Mesodermal cell (in vitro differentiated cells): ENCODE data around the gene FAM171A1.
A peak's percentile ranks its signal among the peaks of the same experiment; 100 is the strongest.

Experiments
- H3K27ac ChIP-seq: 2 replicates; pipeline ENCODE4 v1.7.0; 2013; ENCODE audit warnings: mild to moderate bottlenecking, low read depth, low read length, moderate library complexity; ENCODE audit not compliant: severe bottlenecking
- H3K36me3 ChIP-seq: 2 replicates; pipeline ENCODE4 v1.7.1; 2013; ENCODE audit warnings: mild to moderate bottlenecking, low read length, moderate library complexity; ENCODE audit not compliant: control insufficient read depth, insufficient read depth
- H3K4me1 ChIP-seq: one replicate; pipeline ENCODE4 v1.7.1; 2013; ENCODE audit warnings: mild to moderate bottlenecking, low read length; ENCODE audit not compliant: insufficient read depth, control insufficient read depth, poor library complexity, severe bottlenecking
- H3K4me3 ChIP-seq: 2 replicates; pipeline ENCODE4 v1.7.0; 2013; ENCODE audit warnings: low read length, control low read depth, mild to moderate bottlenecking; ENCODE audit not compliant: insufficient read depth, poor library complexity, severe bottlenecking; ENCODE audit errors: extremely low read depth
- H3K9me3 ChIP-seq: 2 replicates; pipeline ENCODE4 v1.7.1; 2013; ENCODE audit warnings: mild to moderate bottlenecking, low read length, moderate library complexity; ENCODE audit not compliant: control insufficient read depth
- WGBS, 2 experiments: methylation state at CpG; one replicate each; pipeline ENCODE4 v1.1.5; 2013; ENCODE audit warnings: missing lambda C conversion rate in 2 of 2; ENCODE audit not compliant: insufficient coverage in 2 of 2; 5-methylcytosine and 5-hydroxymethylcytosine counted together

Gene FAM171A1

GRCh38 chr10:15242261-15242840 is 128.7 kb downstream of the FAM171A1 start:
- WGBS, 2 experiments, result 96% methylated on average over 8 to 11 of the region's 12 CpGs
- H3K4me3 ChIP-seq, result no peak overlapping the region

GRCh38 chr10:15241306-15241705 is 129.8 kb downstream of the FAM171A1 start:
- Histone ChIP-seq H3K4me1 (peaks cover 5% of the 10 kb centered on the region), H3K27ac (no peak overlapping the region), H3K36me3 (peaks cover 27% of the 10 kb centered on the region), H3K9me3 (no peaks in the 10 kb centered on the region), H3K4me3 (no peak overlapping the region)
- WGBS, 2 experiments, result 100% methylated on average over 1 of the region's 4 CpGs

More at GRCh38 chr10:15242261-15242840, 128.7 kb downstream of the FAM171A1 start:
- peaks cover 36% of the 10 kb centered on the region for H3K36me3 ChIP-seq
- no peaks in the 10 kb centered on the region for H3K9me3 ChIP-seq
- peaks cover 5% of the 10 kb centered on the region for H3K4me1 ChIP-seq
- no peak overlapping the region for H3K27ac ChIP-seq

GRCh38 chr10:15238555-15239335 is 132.3 kb downstream of the FAM171A1 start:
- no peak overlapping the region for H3K27ac ChIP-seq
- WGBS, 2 experiments, result 93 to 95% methylated on average over 6 of the region's 12 CpGs
- no peak overlapping the region for H3K4me3 ChIP-seq

GRCh38 chr10:15237351-15237750 is 133.7 kb downstream of the FAM171A1 start:
- Histone ChIP-seq H3K4me1 (peaks cover 5% of the 10 kb centered on the region), H3K36me3 (peaks cover 9% of the 10 kb centered on the region), H3K9me3 (no peaks in the 10 kb centered on the region), H3K27ac (peak overlapping the region; percentile 83), H3K4me3 (no peak overlapping the region)
- WGBS, 2 experiments, result 87 to 91% methylated on average over 5 of the region's 5 CpGs

More at GRCh38 chr10:15238555-15239335, 132.3 kb downstream of the FAM171A1 start:
- Histone ChIP-seq H3K36me3 (peaks cover 21% of the 10 kb centered on the region), H3K4me1 (peaks cover 5% of the 10 kb centered on the region), H3K9me3 (no peaks in the 10 kb centered on the region)

GRCh38 chr10:15236340-15236739 is 134.7 kb downstream of the FAM171A1 start:
- Histone ChIP-seq H3K36me3 (peaks cover 8% of the 10 kb centered on the region), H3K4me1 (peaks cover 5% of the 10 kb centered on the region), H3K9me3 (no peaks in the 10 kb centered on the region), H3K4me3 (no peak overlapping the region), H3K27ac (no peak overlapping the region)
- WGBS, 2 experiments, result 94 to 95% methylated on average over 7 to 9 of the region's 9 CpGs

- WGBS, 2 experiments, result 79 to 91% methylated on average over 6 to 7 of the region's 8 CpGs
- H3K4me3 ChIP-seq, result no peak overlapping the region
- no peaks in the 10 kb centered on the region for H3K9me3 ChIP-seq
- no peak overlapping the region for H3K27ac ChIP-seq
- H3K36me3 ChIP-seq, result no peaks in the 10 kb centered on the region
- no peaks in the 10 kb centered on the region for H3K4me1 ChIP-seq
These were observed 138.8 kb downstream of the FAM171A1 start for GRCh38 chr10:15232279-15232678.

- Histone ChIP-seq H3K4me3 (no peak overlapping the region), H3K36me3 (peaks cover under 1% of the 10 kb centered on the region), H3K27ac (no peak overlapping the region), H3K4me1 (no peaks in the 10 kb centered on the region), H3K9me3 (no peaks in the 10 kb centered on the region)
- WGBS, 2 experiments, result 96 to 98% methylated on average over 11 of the region's 11 CpGs
These were observed 139.7 kb downstream of the FAM171A1 start for GRCh38 chr10:15231426-15231825.

- peaks cover 3% of the 10 kb centered on the region for H3K9me3 ChIP-seq
- H3K36me3 ChIP-seq, result peaks cover 11% of the 10 kb centered on the region
- no peaks in the 10 kb centered on the region for H3K4me1 ChIP-seq
- no peak overlapping the region for H3K4me3 ChIP-seq
- no peak overlapping the region for H3K27ac ChIP-seq
- 96 to 100% methylated on average over 2 of the region's 3 CpGs for WGBS, 2 experiments
These were observed 140.8 kb downstream of the FAM171A1 start for GRCh38 chr10:15230257-15230656.

GRCh38 chr10:15229268-15229667 is 141.8 kb downstream of the FAM171A1 start:
- Histone ChIP-seq H3K9me3 (peaks cover 8% of the 10 kb centered on the region), H3K27ac (no peak overlapping the region), H3K4me1 (no peaks in the 10 kb centered on the region), H3K4me3 (no peak overlapping the region), H3K36me3 (peaks cover 21% of the 10 kb centered on the region)
- 91 to 96% methylated on average over 3 of the region's 4 CpGs for WGBS, 2 experiments

GRCh38 chr10:15228426-15228825 is 142.7 kb downstream of the FAM171A1 start:
- Histone ChIP-seq H3K4me1 (peaks cover 2% of the 10 kb centered on the region), H3K9me3 (peaks cover 8% of the 10 kb centered on the region), H3K27ac (no peak overlapping the region), H3K36me3 (peaks cover 22% of the 10 kb centered on the region), H3K4me3 (no peak overlapping the region)
- WGBS, 2 experiments, result 89 to 98% methylated on average over 3 to 5 of the region's 8 CpGs
